Panc1 (cell line): ENCODE data around the gene LYRM4. TPM values are rescaled to one million over a fixed set of nuclear protein-coding genes. Genes with fewer than 3 reads are reported as not detected.

Experiments
- ATAC-seq: fragments of 200-7000 bp; cut with Tn5 transposase; 2 replicates; pipeline ENCODE4 v1.9.1; 2020; ENCODE audit warnings: mild to moderate bottlenecking, moderate library complexity
- BruUV-seq: library from RNA; stranded (reverse); fragments of 400-500 nt; replicated peaks from 2 replicates; lab custom pipeline; 2021; lab: Mats Ljungman, UMichigan
- CTCF ChIA-PET: fragments of 300-600 bp; sonication (Branson Sonifier 250); formaldehyde crosslinking; loops from one replicate; lab custom pipeline; 2022; ENCODE audit warnings: antibody characterized with exemption; lab: Charles Lee
- POLR2A ChIA-PET: fragments of 300-600 bp; sonication (Branson Sonifier 250); formaldehyde crosslinking; loops from one replicate; lab custom pipeline; 2022; ENCODE audit warnings: antibody characterized with exemption; lab: Charles Lee
- DNase-seq: peaks from one replicate; pipeline ENCODE4 v3.0.0-alpha.2; 2010; ENCODE audit warnings: low read depth, low spot score
- H3K27ac ChIP-seq: 2 replicates; pipeline ENCODE4 v1.5.1; 2011; ENCODE audit warnings: mild to moderate bottlenecking, low read length, inconsistent platforms
- H3K27me3 ChIP-seq: fragments of 200-500 bp; sonication (Bioruptor generic); 2 replicates; pipeline ENCODE4 v1.6.0; 2014; ENCODE audit warnings: low read length, inconsistent platforms; ENCODE audit not compliant: control insufficient read depth, insufficient read depth
- H3K36me3 ChIP-seq: fragments of 200-500 bp; sonication (Bioruptor generic); 2 replicates; pipeline ENCODE4 v1.5.1; 2014; ENCODE audit warnings: inconsistent platforms, mild to moderate bottlenecking, low read length, moderate library complexity; ENCODE audit not compliant: control insufficient read depth, insufficient read depth
- H3K4me1 ChIP-seq: 2 replicates; pipeline ENCODE4 v1.5.1; 2011; ENCODE audit warnings: inconsistent platforms, mild to moderate bottlenecking, low read length, moderate library complexity; ENCODE audit not compliant: control insufficient read depth, insufficient read depth
- H3K4me3 ChIP-seq, 2 experiments: 2 replicates each; pipeline ENCODE4 v1.5.1; 2011 to 2012; ENCODE audit warnings: low read depth in 2 of 2, low read length in 2 of 2, mild to moderate bottlenecking in 2 of 2, inconsistent platforms in 1 of 2, moderate library complexity in 1 of 2
- H3K9me3 ChIP-seq: fragments of 200-500 bp; sonication (Bioruptor generic); 2 replicates; pipeline ENCODE4 v1.5.1; 2014; ENCODE audit warnings: low read depth, mild to moderate bottlenecking, inconsistent platforms, low read length, moderate library complexity; ENCODE audit not compliant: control insufficient read depth, insufficient read depth
- POLR2AphosphoS5 ChIP-seq: IDR thresholded peaks from 2 replicates; pipeline ENCODE4 v1.6.1; 2012; ENCODE audit warnings: mild to moderate bottlenecking, low read depth, low read length, moderate library complexity
- REST ChIP-seq, 2 experiments: IDR thresholded peaks; 2 replicates each; pipeline ENCODE4 v1.6.1; 2011 to 2012; ENCODE audit warnings: low read depth in 2 of 2, control low read depth in 1 of 2, low read length in 1 of 2, mild to moderate bottlenecking in 1 of 2, moderate library complexity in 1 of 2; ENCODE audit not compliant: insufficient read depth in 1 of 2
- SIN3A ChIP-seq: IDR thresholded peaks from 2 replicates; pipeline ENCODE4 v1.6.1; 2012; ENCODE audit warnings: low read depth, mild to moderate bottlenecking, low read length, moderate library complexity, borderline replicate concordance; ENCODE audit not compliant: insufficient read depth
- TCF7L2 ChIP-seq: IDR thresholded peaks from 2 replicates; pipeline ENCODE4 v1.6.1; 2011; ENCODE audit warnings: mild to moderate bottlenecking, low read depth, low read length, inconsistent platforms
- in situ Hi-C: cut with HindIII; loops from 2 replicates; pipeline ENCODE4 v1.10.0; 2016; ENCODE audit warnings: low sequenced_read_pairs, low pct_unique_long_range_greater_than_20kb
- intact Hi-C: fragments of 100-400 bp; cut with micrococcal nuclease; formaldehyde crosslinking; loops from one replicate; pipeline ENCODE4 v1.10.0; 2022; ENCODE audit not compliant: unreplicated experiment
- total RNA-seq: library from RNA; stranded (reverse); gene quantifications from one replicate; pipeline ENCODE4 v1.2.1, GENCODE V29; 2021; ENCODE audit not compliant: unreplicated experiment
- TF ChIP-seq, protein P1 (sequence below): fragments of 450-650 bp; IDR thresholded peaks from 2 replicates; pipeline ENCODE4 v1.5.1; 2017; ENCODE audit warnings: mild to moderate bottlenecking

Gene LYRM4
- total RNA-seq, 1 experiment from 2014 or later, result 27.4 TPM

- ATAC-seq (no peak), DNase-seq (no peak)
- TF ChIP-seq POLR2AphosphoS5 (no peak), TCF7L2 (no peak), REST (IDR thresholded peaks at IDR 0.05; ENCODE audit: insufficient read depth in 1 of 2, low read depth in 2 of 2, low read length in 1 of 2) (no peak), SIN3A (no peak)
- TF ChIP-seq, protein P1, sequence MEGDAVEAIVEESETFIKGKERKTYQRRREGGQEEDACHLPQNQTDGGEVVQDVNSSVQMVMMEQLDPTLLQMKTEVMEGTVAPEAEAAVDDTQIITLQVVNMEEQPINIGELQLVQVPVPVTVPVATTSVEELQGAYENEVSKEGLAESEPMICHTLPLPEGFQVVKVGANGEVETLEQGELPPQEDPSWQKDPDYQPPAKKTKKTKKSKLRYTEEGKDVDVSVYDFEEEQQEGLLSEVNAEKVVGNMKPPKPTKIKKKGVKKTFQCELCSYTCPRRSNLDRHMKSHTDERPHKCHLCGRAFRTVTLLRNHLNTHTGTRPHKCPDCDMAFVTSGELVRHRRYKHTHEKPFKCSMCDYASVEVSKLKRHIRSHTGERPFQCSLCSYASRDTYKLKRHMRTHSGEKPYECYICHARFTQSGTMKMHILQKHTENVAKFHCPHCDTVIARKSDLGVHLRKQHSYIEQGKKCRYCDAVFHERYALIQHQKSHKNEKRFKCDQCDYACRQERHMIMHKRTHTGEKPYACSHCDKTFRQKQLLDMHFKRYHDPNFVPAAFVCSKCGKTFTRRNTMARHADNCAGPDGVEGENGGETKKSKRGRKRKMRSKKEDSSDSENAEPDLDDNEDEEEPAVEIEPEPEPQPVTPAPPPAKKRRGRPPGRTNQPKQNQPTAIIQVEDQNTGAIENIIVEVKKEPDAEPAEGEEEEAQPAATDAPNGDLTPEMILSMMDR, result no peak
- BruUV-seq, result no TSS peak
- ChIA-PET CTCF (no interaction called here), POLR2A (no interaction called here)
- Histone ChIP-seq H3K36me3 (no peaks in the 10 kb centered on the region), H3K9me3 (no peaks in the 10 kb centered on the region), H3K4me3 (no peak overlapping the region), H3K27me3 (no peaks in the 10 kb centered on the region; the same call in 1 of the 2 replicates), H3K27ac (no peak overlapping the region), H3K4me1 (no peaks in the 10 kb centered on the region)
- in situ Hi-C loops, result no loop called here
- intact Hi-C loops, result no loop called here
Measured at GRCh38 chr6:5081182-5081581, 179.6 kb downstream of the LYRM4 start.

DNA sequence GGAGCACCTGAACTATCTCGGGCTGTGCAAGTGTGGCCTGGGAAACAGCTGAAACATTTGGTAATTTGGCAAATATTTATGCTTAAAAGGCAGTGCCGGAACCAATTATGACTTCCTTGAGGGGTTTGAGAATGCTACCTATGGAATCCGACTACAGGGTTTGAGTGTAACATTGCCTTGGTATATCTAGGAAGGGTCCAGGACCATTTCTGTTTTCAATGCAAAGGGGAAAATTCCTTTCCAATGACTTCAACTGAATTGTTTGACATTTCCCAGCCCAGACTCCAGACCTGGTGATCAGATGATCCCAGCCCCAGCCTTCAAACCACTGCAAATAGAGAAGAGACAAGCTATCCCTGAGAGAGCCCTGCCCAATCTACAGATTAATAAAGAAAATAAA is 180.2 kb downstream of the LYRM4 start:
- ChIA-PET POLR2A (interaction anchor here (0.7 kb wide), 1 partner anchor 23 kb away, joined by 3 read pairs; no protein-coding TSS in a partner anchor), CTCF (no interaction called here)
- no peaks in the 10 kb centered on the region; the same call in 1 of the 2 replicates for H3K27me3 ChIP-seq
- DNase-seq, result no peak
- no peak overlapping the region for H3K27ac ChIP-seq
- H3K9me3 ChIP-seq, result no peaks in the 10 kb centered on the region
- intact Hi-C loops, result no loop called here
- ATAC-seq, result no peak
- in situ Hi-C loops, result no loop called here
- no TSS peak for BruUV-seq
- no peak overlapping the region for H3K4me3 ChIP-seq
- no peaks in the 10 kb centered on the region for H3K36me3 ChIP-seq
- no peaks in the 10 kb centered on the region for H3K4me1 ChIP-seq
- TF ChIP-seq TCF7L2 (no peak), REST (IDR thresholded peaks at IDR 0.05; ENCODE audit: insufficient read depth in 1 of 2, low read depth in 2 of 2, low read length in 1 of 2) (no peak)
- TF ChIP-seq, protein P1, result no peak
